Measurements from ENCODE around the gene EPC2.

DNA sequence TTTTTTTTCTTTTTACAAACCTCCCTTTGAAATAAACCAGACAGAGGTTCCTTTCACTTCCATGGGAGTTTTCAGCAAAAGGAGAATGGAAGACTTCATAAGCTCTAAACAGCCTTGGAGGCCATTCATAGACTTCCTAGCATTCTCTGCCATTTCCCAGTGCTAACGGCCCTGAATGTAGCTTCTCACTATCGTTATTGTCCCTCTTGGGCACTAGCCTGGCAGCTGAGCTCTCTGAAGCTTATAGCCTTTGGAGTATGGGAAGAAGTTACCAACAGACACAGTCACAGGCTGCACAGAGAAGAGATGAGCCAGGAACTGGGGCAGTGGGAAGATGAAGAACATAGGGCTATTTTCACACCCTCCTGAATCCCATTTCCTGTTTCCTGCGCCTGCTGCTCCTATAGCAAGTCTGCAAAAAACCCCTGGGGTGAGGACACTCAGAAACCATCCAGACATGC, 29.1 kb upstream of the EPC2 start:
- no peak for TF ChIP-seq POLR2A (IDR thresholded peaks at IDR 0.05)
- TF ChIP-seq, protein P1, sequence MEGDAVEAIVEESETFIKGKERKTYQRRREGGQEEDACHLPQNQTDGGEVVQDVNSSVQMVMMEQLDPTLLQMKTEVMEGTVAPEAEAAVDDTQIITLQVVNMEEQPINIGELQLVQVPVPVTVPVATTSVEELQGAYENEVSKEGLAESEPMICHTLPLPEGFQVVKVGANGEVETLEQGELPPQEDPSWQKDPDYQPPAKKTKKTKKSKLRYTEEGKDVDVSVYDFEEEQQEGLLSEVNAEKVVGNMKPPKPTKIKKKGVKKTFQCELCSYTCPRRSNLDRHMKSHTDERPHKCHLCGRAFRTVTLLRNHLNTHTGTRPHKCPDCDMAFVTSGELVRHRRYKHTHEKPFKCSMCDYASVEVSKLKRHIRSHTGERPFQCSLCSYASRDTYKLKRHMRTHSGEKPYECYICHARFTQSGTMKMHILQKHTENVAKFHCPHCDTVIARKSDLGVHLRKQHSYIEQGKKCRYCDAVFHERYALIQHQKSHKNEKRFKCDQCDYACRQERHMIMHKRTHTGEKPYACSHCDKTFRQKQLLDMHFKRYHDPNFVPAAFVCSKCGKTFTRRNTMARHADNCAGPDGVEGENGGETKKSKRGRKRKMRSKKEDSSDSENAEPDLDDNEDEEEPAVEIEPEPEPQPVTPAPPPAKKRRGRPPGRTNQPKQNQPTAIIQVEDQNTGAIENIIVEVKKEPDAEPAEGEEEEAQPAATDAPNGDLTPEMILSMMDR (IDR thresholded peaks at IDR 0.05), result no peak

All from breast epithelium (tissue), 3 donors.